ENCODE measurements around the gene TSPAN11.

The TSPAN11 gene

DNA sequence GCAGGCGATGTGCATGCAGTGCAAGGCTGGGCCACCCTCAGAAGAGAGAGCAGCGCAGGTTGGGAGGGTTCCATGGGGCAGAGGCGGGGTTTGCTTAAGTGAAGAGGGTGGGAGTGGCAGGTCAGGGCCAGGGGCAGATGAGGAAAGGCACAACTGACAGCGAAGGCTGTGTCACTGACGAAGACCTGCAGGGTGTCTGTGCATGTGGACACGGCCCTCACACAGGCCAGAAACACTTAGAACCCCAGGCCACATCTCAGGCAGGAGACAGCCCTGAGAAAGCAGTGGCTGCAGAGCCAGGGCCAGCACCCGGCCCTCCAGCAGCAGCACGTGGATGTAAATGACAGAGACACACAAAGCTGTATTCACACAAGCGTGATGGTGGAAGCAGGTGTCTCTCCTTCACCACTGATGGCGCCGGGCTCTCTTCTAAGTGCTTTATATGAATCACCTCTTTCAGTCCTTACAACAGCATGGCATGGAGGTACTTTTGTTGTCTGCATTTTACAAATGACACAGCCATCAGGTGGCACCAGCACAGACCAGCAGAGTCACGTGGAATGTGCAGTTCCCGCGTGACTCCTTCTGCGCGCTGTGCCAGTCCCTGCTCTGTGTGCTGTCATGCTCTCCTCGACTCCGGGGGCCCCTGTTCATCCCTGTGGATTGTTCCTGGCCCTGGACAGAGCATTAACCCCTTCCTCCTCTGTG lies 54.6 kb downstream of the TSPAN11 start:
- peak in 5 of 14 donors; percentile 4 to 58 (median 15) for DNase-seq

DNA sequence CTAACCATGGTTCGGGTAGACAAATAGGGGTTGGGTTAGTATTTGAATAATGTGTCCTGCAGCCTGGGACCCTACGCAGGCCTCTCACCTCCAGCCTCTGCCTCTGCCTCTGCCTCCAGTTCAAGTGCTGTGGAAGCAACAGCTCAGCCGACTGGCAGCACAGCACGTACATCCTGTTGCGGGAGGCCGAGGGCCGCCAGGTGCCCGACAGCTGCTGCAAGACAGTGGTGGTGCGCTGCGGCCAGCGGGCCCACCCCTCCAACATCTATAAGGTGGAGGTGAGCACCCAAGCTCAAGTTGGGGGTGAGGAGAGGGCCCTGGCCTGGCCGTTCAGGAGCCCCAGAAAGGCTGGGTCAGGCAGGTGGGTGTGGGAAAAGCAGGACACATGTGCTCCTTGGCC lies 55.9 kb downstream of the TSPAN11 start:
- no peak for DNase-seq

DNA sequence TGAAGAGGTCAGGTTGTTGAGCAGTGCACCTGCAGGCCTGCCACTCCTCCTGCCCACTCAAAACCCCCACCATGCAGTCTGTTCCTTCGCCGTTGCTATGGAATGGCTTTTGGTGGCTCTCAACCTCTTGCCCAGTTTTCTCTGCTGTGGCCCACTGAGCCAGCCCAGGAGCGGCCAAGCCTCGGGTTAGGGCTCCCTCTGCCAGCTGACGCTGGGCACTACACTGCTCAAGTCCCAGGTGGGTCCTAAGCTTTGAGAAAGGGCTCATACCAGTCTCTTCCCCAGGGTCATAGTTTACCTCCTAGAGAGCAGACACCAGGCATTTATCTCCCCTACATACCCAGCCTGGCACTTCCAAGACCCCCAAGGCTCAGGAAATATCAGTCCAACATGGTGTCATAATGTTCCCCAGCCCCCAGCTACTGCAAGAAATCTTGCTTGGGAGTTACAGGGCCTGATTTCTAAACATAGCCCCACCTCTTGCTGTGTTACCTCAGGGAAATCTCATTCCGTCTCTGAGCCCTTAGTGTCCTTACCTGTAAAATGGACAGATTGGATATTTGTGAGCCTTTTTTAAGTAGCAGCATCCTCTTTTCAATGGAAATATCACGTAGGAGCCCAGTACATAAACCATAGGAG lies 59.4 kb downstream of the TSPAN11 start:
- DNase-seq: peak in 12 of 14 donors; percentile 3 to 71 (median 30)

DNA sequence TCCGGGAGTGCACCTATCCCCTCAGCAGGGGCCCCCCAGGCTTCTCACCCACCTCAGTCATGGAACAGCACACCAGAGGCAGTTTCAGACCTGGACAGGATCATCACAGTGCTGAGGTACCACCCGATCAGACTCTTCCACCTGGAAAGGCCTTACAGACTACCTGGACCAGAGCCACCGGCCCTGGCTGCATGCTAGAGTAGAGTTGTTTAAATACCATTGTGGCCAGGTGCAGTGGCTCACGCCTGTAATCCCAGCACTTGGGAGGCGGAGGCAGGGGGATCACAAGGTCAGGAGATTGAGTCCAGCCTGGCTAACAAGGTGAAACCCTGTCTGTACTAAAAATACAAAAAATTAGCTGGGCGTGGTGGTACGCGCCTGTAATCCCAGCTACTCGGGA lies 61.5 kb downstream of the TSPAN11 start:
- no peak for DNase-seq

DNA sequence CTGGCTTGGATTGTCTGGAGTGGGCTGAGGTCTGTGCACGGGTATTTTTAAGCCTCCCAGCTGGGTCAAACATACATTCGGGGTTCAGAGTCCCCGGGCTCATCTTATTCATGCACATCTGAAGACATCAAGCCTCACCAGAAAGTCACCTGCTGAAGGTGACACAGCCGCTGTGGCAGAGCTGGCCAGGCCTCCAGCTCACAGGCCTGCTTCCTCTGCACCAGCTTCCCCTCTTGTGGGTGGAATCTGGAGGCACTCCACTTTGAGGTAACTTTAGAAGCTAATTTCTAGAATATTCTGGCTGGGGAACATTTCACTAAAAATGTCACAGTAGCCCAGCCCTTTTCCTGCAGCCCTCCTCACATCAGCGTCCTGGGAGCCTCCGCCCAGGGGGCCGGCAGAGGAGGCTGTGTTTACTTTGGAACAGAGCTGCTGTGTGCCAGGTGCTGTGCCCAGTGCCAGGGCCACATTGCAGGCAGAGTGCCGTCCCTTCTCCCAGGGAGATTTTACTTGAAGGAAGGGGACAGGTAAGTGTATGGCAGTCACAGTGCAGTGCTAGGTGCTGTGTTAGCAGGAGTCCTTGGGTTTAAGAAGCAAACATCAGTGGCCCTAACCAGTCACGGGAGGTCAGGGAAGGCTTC lies 62.2 kb downstream of the TSPAN11 start:
- DNase-seq: no peak

DNA sequence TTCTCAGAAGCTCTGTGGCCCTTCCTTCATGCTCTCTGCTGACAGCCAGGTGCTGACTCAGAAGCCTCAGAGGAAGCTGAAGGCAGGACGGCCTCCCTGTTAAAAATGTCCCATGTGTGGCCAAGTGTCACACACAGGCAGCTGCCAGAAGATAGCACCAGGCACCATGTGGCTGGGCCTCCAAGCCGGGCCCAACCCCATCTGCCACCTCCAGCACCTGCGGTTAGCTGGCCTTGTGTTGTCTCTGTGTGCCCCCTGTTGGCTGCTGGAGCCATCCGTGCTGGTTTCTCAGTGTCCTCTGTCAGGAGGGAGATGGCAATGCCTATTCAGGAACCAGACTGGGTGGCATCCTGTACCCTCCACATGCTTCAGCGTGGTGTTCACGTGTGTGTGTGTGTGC lies 63.2 kb downstream of the TSPAN11 start:
- peak in 3 of 14 donors; percentile 4 to 95 (median 38) for DNase-seq

DNA sequence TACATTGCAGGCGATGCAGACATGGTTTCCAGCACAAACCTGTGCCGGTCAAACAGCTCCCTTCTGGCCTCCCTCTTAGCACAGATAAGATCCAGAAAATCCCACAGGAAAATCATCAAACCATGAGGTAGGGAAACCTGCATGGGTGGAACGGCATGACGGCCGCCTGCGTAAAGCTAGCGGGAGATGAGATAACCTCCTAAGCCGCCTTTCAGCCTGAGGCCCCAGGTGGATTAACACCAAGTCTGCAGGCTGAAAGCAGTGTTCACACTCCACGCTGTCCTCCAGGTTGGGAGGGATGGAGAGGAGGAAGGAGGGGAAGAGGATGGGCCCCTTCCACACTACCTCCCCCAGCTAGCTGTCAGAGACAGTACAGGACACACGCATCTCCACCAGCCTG lies 63.8 kb downstream of the TSPAN11 start:
- DNase-seq: no peak

DNA sequence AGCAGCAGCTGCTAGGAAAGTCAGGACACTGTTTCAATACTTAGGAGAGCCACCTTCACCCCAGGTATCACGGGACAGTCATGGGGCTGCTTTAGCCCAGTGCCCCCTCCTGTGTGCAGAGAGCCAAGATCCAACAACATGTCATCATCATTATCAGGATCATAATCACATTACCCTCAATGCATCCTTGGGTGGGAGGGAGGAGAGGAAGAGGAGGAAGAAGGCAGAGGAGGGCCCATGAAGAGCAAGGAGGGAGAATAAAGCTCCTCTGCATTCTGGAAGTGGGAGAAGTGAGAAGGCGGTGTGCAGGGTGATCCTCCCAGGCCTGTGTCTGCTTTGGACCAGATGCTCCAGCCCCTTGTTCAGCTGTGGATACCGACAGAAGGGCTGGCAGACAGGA lies 64.2 kb downstream of the TSPAN11 start:
- no peak for DNase-seq

DNA sequence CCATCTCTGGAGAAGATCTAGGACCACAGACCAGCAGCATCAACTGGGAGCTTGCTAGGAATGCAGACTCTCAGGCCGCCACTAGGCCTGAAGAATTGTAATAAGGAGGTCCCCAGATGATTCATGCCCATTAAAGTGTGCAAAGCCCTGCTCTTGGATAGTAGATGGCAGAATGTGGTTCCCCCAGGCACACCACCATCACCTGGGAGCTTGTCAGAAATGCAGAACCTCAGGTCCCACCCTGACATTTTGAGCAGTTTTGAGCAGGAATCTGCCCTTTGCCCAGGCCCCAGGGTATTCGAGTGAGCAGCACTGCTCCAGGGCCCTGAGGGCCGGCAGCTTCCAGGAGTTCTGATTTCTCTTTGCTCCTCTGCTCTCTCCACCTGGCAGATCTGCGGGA lies 64.9 kb downstream of the TSPAN11 start:
- DNase-seq: no peak

DNA sequence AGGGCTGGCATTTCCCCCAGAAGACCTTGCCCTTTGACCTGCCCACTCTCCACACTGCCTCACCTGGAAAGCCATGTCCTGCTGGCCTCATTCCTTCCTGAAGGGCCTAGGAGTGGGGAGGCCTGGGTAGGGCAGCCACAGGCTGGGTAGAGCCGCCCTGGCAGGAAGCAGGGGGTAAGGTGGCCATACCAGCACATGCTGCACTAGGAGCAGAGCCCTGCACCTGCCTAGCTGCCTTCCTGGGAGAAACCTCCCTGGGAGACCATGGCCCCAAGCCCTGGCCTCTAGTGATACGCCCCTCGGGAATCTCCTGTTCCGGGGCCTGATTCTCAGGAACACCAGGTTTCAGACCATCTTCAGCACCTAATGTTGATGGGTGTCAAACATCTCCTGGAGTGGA lies 65.8 kb downstream of the TSPAN11 start:
- DNase-seq: no peak

DNA sequence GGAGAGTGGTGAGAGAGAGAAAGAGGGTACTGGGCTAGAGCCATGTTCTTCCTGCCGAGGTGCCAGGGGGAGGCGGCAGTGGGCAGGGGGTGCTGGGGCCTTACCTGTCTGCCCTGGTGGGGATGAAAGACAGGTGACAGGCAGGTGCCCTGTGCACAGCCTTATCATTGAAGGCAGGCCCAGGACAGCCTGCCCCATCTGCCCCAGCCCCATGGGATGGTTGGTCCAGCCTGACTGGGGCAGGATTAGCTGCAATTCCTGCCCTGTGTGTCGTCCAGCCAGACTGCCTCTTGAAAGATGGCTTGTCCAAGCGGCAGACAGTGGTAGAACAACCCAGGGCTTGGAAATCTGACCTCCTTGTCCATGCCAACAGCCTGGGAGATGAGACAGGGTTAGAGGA lies 67.2 kb downstream of the TSPAN11 start:
- no peak for DNase-seq

DNA sequence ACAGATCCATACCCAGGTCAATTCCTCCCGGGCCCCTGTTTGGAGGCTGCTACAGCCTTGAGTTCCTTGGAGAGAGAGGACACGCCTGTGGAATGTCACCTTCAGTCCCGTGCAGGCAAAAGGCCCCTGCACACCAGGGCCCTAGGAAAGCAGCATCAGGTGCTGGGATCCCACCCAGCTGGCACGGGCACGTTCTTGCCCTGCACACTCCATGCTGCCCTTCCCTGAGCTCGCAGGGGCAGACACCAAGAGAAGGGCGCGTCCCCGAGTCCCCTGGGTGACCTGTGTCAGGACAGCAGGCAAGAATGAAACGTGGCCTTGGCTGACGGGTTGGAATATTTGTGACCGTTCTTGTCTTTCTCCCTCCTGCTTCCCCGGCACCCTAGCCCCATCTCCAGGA lies 67.7 kb downstream of the TSPAN11 start:
- DNase-seq: no peak

DNA sequence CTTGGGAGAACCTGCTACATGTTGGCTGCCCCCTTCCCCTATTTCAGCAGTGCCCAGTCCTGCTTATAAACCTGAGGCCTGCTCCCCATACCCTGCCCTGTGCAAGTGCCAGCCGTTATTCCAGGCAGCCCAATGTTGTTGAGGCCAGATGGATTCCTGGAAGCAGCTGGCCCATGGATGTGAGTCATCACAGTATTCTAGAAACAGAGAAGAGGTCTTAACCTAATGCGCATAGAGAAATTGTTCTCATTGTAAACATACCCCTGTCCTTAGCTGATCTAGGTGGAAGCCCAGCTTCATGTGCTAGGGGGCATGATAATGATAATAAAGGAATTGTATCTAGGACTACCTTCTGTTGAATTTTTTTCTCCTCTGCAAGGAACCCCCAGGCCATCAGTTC lies 69.7 kb downstream of the TSPAN11 start:
- no peak for DNase-seq

DNA sequence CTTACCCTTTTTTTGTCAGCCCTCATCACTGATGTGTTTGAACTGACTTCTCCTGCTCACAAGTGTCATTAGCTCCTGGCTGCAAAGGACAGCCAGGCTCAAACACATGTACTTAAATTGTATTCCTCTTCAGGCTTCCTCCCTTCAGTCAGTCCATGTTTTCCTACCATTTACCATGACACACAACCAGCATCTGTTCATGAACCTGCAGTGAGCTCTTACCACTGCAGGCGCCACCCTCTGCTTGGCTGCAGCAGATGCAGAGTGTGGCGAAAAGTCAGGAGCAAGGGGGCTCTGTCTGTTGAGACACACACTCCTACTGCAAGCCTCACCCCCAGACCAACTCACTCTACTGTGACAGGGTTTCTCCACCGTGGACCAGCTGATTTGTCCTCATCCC lies 70.2 kb downstream of the TSPAN11 start:
- DNase-seq: no peak

DNA sequence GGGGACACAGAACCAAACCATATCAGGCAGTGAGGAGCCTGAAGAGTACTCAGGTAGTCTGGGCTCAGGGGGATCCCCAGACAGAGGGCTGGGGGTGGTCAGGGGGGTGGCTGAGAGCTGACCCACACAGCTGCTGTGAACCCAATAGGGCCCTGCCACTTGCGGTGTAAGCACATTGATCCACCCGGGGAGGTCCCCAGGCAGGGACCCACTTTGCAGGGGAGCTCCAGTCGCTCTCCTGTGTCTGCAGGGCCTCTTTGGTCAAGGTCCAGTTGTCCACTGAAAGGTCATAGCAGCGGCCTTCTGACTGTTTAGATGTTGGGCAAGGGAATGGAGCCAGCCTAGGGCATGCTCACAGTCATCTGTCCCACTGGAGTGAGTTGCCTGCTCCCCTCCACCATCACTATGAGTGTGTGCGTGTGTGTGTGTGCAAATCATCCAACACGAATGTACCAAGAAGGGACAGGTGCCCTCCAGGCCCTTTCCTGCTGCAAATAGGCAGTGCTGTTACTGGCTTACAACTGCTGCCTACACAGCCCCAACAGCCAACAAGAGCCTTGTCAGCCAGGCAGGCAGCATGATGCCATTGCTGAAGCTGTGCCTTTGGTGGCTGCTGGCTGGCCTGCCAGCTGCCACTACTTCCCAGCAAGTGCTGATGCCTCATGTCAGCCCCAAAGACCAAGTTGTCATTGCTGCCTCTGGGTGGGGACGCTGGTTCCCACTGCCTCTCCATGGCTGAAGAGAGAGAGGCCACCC lies 71.3 kb downstream of the TSPAN11 start:
- no peak for DNase-seq

DNA sequence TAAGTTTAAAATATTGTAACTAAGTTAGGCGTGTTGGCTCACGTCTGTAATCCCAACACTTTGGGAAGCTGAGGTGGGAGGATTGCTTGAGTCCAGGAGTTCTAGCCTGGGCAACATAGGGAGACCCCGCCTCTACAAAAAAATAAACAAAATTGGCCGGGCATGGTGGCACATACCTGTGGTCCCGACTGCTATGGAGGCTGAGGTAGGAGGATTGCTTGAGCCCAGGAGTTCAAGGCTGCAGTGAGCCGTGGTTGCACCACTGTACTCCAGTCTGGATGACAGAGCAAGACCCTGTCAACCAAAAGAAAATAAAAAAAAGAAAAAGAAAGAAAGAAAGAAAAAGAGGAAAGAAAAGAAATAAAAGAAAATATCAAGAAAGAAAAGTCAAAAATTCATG lies 72.5 kb downstream of the TSPAN11 start:
- DNase-seq: no peak

DNA sequence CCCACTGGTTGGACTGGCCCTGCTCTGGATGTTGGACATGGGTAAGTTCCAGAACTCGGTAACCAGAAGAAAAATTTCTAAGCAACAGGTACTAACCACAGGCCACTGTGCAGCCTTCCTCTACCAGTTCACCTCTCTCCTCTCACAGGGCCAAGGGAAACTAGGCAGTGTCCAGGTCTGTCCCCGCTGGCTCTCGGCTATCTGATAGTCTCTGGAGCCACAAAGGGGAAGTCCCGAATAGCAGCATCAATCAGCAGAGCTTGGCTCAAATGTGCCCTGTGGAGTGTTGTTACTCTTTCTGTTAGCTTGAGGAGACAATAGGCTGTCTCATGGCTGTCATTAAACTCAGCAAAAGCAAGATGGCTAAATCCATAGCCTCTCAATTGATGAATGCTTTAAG lies 73.2 kb downstream of the TSPAN11 start:
- DNase-seq: no peak

DNA sequence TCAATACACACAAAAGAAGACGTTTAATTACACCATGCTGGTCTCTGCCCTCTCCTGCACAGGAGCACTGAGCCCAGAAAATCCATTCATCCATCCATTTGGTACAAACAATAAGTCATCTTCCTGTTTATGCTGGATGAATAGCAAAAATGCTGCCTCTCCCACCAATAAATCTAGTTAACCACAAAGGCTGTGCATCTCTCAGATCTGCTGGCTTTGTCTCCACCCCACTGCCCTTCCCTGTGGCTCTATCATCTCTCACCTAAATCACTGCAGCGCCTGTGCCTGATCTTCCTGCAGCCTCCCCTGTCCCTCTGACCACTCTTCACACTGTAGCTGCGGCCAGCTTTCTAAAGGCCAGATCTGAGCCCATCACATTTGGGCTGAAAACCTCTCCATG lies 74.2 kb downstream of the TSPAN11 start:
- DNase-seq: no peak

DNA sequence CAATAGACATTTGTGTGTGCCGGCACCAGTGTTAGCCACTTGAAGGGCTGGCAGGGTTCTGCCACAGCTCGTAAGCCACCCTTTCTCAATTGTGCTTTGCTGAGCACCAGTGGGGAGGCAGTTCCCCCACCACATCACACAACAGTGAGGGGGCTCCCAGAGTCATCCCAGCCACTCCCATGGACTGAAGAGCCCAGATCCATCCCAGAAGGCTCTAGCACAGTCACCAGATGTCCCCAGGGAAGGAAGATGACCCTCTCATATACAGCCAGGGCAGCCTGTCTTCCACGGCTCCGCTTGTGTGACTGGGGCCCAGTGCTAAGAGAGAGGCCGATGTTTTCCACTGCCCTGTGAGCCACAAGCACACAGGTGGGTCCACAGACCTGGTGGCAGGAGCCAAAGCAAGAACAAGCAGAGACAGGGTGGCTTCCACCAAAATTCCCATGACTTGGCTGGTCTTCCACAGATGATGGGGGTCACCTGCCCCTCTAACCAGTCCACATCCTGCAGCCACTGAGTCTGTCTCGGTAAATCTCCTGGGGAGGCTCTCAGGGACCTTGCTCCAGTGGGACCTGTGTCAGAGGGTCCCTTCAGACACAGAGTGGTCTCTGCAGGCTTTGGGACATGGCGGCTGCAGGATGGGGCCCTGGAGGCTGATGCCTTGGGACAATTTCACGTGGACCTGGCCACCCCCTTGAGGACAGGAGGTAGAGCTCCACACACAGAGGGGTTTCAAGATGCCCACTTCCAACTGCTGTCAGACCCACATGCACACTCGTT lies 75.2 kb downstream of the TSPAN11 start:
- no peak for DNase-seq

DNA sequence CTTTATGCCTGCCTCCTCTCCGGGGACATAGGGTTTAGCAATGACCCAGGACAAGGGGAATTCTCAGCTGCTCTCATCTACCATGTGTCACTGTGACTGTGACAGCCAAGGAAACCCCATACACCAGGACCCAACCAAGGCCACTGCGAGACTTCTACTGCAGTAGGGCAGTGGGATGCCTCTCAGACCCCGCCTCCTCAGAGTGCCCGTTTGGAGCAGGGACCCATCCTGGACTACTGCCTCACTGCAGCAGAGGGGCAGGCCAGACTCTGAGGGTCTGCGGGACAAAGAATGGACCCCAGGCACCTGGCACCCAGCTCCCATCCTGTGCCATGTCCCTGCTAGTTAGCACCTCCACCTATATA lies 75.8 kb downstream of the TSPAN11 start:
- no peak for DNase-seq

DNA sequence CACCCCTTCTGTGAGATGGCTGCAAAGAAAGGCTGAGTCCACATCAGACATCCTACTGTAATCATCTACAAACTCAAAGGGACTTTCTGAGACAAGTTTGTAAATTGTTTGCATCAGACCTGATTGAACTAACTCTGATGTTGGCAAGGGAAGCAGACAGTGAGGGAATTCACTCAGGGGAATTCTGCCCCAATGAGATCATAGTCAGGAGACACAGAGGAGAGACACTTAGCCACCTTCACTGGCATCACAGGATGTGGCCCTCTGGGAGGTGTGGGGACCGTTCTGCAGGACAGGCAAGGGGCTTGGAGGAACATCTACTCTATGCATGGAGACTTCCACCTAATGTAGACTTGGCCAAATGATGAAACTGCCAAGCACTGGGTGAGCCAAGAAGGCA lies 76.5 kb downstream of the TSPAN11 start:
- DNase-seq: no peak

DNA sequence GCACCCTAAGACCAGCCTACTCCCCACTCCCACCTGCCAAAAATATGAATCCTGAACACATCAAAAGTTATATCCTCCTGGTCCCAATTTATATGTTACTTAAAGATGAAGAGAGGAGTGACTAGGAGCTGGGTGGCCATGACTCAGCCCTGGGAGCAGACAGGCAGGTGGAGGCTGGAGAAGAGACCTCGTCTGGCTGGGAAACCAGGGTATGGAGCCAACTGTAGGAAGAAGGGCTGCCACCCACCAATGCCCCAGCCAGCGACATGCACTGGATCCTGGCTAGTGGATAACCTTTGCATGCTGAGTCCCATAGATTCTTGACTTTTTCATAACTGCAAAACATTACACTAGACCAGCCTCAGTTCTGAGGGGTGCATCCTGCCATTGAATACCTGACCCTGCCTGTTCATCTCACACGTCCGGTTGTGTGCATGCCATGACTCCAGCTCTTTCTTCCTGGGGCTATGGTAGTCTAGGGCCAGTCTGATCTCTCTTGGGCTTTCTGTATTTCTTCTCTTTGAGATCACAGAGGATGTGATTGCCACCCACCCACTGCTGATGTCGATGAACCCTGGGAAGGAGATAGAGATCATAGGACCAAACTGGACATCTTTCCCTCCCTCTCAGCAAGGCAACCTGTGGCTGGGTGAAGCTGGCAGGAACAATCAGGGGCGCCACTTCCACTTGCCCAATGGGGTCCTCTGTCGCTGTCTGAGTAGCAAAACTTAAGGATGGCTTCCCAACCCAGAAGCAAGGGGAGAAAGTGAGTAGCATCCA lies 77.5 kb downstream of the TSPAN11 start:
- no peak for DNase-seq

All from C1 segment of cervical spinal cord (tissue), 14 donors.